ENCODE results near the gene CAPNS2. TPM values are rescaled to one million over a fixed set of nuclear protein-coding genes. Genes with fewer than 3 reads are reported as not detected.

Gene CAPNS2
- total RNA-seq, 1 donor from 2014 or later: not detected

GRCh38 chr16:55562936-55563335 is 3.5 kb upstream of the CAPNS2 start:
- no peaks in the 10 kb centered on the region for H3K36me3 Mint-ChIP-seq (ENCODE audit: unreplicated experiment)
- H3K4me1 Mint-ChIP-seq (ENCODE audit: low read depth, unreplicated experiment): peaks cover 3% of the 10 kb centered on the region
- peaks cover 2% of the 10 kb centered on the region for H3K27me3 Mint-ChIP-seq (ENCODE audit: unreplicated experiment)
- DNase-seq: no peak
- H3K9me3 Mint-ChIP-seq (ENCODE audit: unreplicated experiment): no peaks in the 10 kb centered on the region
- H3K27ac Mint-ChIP-seq (ENCODE audit: unreplicated experiment): no peak overlapping the region
- H3K4me3 Mint-ChIP-seq (ENCODE audit: unreplicated experiment): no peak overlapping the region
- no peak for TF ChIP-seq CTCF (IDR thresholded peaks at IDR 0.05; ENCODE audit: partially characterized antibody, unreplicated experiment)

- no peak overlapping the region for H3K4me3 Mint-ChIP-seq (ENCODE audit: unreplicated experiment)
- DNase-seq: no peak
- H3K27ac Mint-ChIP-seq (ENCODE audit: unreplicated experiment): no peak overlapping the region
- H3K4me1 Mint-ChIP-seq (ENCODE audit: low read depth, unreplicated experiment): peaks cover 6% of the 10 kb centered on the region
- no peaks in the 10 kb centered on the region for H3K9me3 Mint-ChIP-seq (ENCODE audit: unreplicated experiment)
- TF ChIP-seq CTCF (IDR thresholded peaks at IDR 0.05; ENCODE audit: partially characterized antibody, unreplicated experiment): no peak
- no peaks in the 10 kb centered on the region for H3K36me3 Mint-ChIP-seq (ENCODE audit: unreplicated experiment)
- H3K27me3 Mint-ChIP-seq (ENCODE audit: unreplicated experiment): peaks cover 2% of the 10 kb centered on the region
These were observed 2.7 kb upstream of the CAPNS2 start for GRCh38 chr16:55563797-55564196.

GRCh38 chr16:55565086-55565485 is 1.4 kb upstream of the CAPNS2 start:
- H3K36me3 Mint-ChIP-seq (ENCODE audit: unreplicated experiment): no peaks in the 10 kb centered on the region

GRCh38 chr16:55567382-55567781 is 898 bp downstream of the CAPNS2 start:
- Mint-ChIP-seq H3K9me3 (ENCODE audit: unreplicated experiment) (no peaks in the 10 kb centered on the region), H3K36me3 (ENCODE audit: unreplicated experiment) (no peaks in the 10 kb centered on the region), H3K4me1 (ENCODE audit: low read depth, unreplicated experiment) (peaks cover 6% of the 10 kb centered on the region), H3K27me3 (ENCODE audit: unreplicated experiment) (peaks cover 2% of the 10 kb centered on the region), H3K4me3 (ENCODE audit: unreplicated experiment) (no peak overlapping the region), H3K27ac (ENCODE audit: unreplicated experiment) (no peak overlapping the region)
- TF ChIP-seq CTCF (IDR thresholded peaks at IDR 0.05; ENCODE audit: partially characterized antibody, unreplicated experiment): no peak
- no peak for DNase-seq

More at GRCh38 chr16:55565086-55565485, 1.4 kb upstream of the CAPNS2 start:
- Mint-ChIP-seq H3K27me3 (ENCODE audit: unreplicated experiment) (peaks cover 2% of the 10 kb centered on the region), H3K4me3 (ENCODE audit: unreplicated experiment) (no peak overlapping the region), H3K4me1 (ENCODE audit: low read depth, unreplicated experiment) (peaks cover 6% of the 10 kb centered on the region), H3K27ac (ENCODE audit: unreplicated experiment) (no peak overlapping the region), H3K9me3 (ENCODE audit: unreplicated experiment) (no peaks in the 10 kb centered on the region)
- no peak for TF ChIP-seq CTCF (IDR thresholded peaks at IDR 0.05; ENCODE audit: partially characterized antibody, unreplicated experiment)
- DNase-seq: no peak

GRCh38 chr16:55568207-55568606 is 1.7 kb downstream of the CAPNS2 start:
- DNase-seq: no peak
- H3K9me3 Mint-ChIP-seq (ENCODE audit: unreplicated experiment): no peaks in the 10 kb centered on the region
- no peak for TF ChIP-seq CTCF (IDR thresholded peaks at IDR 0.05; ENCODE audit: partially characterized antibody, unreplicated experiment)
- H3K36me3 Mint-ChIP-seq (ENCODE audit: unreplicated experiment): no peaks in the 10 kb centered on the region
- peaks cover 2% of the 10 kb centered on the region for H3K27me3 Mint-ChIP-seq (ENCODE audit: unreplicated experiment)
- H3K4me3 Mint-ChIP-seq (ENCODE audit: unreplicated experiment): no peak overlapping the region
- H3K27ac Mint-ChIP-seq (ENCODE audit: unreplicated experiment): no peak overlapping the region
- peaks cover 6% of the 10 kb centered on the region for H3K4me1 Mint-ChIP-seq (ENCODE audit: low read depth, unreplicated experiment)

Data from glutamatergic neuron (in vitro differentiated cells).